ENCODE results near the gene CD180. TPM values are rescaled to one million over a fixed set of nuclear protein-coding genes. Genes with fewer than 3 reads are reported as not detected.

The CD180 gene
- total RNA-seq, 4 donors from 2014 or later: 1.2 to 9.2 (median 2.5) TPM

DNA sequence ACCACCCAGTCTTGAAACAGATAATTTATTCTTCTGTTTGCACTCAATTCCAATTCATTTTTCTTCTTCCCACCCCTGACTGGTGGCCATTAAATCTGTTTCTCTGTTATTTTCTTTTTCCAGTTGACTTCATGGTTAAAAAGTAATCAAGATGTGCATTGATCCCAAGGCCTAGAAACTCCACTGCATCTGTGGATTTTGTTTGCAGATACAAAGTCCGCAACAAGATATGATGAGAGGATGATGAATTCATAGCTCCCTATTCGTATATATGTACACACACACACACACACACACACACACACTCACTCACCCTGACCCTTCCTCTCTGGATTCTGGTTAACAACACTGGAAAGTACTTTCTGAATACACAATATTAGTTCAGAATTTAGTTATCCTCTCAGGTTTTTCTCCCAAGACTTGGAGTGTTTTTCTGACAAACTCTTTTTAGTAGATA lies 52.4 kb downstream of the CD180 start:
- no peak for ATAC-seq (ENCODE audit: low FRiP score)
- no peak for DNase-seq (ENCODE audit: low spot score)
- TF ChIP-seq CTCF (IDR thresholded peaks at IDR 0.05): no peak

DNA sequence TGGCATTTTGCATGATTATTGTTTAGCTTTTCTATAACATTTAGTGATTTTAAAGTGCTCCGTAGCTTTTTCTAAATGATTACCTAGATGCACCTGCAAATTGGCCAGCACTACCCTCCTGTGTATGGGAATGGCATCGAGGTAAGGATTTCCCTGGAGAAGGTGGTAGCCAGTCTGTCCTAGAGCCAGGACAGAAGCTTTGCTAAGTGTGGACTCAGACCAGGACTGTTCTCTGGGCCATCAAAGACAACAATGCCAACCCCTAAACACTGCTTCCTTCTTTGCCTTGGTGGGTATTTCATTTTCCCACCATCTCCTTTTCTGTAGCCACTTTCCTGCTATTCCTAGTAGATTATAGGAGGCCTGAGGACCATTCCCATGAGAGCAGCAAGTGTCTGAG lies 53.0 kb downstream of the CD180 start:
- ATAC-seq (ENCODE audit: low FRiP score): no peak
- DNase-seq (ENCODE audit: low spot score): no peak
- no peak for TF ChIP-seq CTCF (IDR thresholded peaks at IDR 0.05)

DNA sequence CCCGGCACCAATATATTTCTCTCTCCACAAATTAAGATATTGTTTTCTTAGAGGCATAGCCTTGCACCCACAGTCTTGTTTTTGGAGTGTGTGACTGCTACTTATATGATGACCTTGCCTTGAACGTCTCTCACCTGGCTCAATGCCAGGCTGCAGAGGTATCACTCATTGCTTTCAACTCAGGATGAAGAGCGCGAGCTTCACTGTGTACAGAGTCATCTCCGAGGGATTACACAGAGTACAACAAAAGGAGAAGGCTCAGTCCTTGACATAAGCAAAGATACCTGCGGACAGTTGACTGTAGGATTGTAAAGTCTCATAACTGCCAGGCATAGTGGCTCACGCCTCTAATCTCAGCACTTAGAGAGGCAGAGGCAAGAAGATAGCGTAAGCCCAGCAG lies 53.8 kb downstream of the CD180 start:
- ATAC-seq (ENCODE audit: low FRiP score) (no peak), DNase-seq (ENCODE audit: low spot score) (no peak)
- TF ChIP-seq CTCF (IDR thresholded peaks at IDR 0.05): no peak

DNA sequence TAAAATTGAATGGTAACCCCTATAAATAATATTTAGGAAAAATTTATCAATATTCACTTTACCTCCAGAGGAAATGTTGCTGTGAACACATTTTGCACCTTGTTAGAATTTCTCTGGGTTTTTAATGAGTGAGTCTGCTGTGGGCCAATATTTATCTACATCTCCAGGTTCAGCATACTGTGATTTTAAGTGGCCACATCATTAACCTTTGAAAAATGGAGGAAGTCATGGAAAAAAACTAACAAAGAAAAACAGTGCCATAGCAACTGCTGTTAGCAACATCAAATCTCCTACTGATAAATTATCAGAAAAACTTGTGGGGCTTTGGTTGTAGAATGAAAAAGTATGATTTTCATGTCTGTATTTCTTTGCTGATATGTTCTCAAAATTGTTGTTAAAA lies 55.0 kb downstream of the CD180 start:
- DNase-seq (ENCODE audit: low spot score) (no peak), ATAC-seq (ENCODE audit: low FRiP score) (no peak)
- no peak for TF ChIP-seq CTCF (IDR thresholded peaks at IDR 0.05)

DNA sequence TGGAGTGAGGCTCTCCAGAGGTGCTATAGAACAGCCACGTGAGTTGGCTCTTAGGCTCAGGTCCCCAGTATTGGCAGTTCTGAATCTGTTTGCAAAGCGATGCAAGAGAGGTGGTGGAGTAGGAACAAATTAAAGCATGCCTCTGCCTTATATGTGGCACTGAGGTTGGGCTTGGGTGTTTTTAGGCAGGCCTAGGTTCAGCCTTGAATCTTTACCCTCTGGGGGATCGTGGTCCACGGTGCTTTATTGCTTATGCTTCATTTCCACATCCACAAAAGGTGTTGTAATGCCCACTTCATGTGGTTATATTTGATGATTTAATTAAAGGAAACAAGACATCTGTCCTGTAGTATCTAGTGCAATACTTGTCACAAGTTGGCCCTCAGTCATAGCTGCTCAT lies 56.2 kb downstream of the CD180 start:
- no peak for ATAC-seq (ENCODE audit: low FRiP score)
- no peak for DNase-seq (ENCODE audit: low spot score)
- no peak for TF ChIP-seq CTCF (IDR thresholded peaks at IDR 0.05)

- ATAC-seq (ENCODE audit: low FRiP score) (no peak), DNase-seq (ENCODE audit: low spot score) (no peak)
- no peak for TF ChIP-seq CTCF (IDR thresholded peaks at IDR 0.05)
Measured at GRCh38 chr5:67139030-67139429, 57.6 kb downstream of the CD180 start.

DNA sequence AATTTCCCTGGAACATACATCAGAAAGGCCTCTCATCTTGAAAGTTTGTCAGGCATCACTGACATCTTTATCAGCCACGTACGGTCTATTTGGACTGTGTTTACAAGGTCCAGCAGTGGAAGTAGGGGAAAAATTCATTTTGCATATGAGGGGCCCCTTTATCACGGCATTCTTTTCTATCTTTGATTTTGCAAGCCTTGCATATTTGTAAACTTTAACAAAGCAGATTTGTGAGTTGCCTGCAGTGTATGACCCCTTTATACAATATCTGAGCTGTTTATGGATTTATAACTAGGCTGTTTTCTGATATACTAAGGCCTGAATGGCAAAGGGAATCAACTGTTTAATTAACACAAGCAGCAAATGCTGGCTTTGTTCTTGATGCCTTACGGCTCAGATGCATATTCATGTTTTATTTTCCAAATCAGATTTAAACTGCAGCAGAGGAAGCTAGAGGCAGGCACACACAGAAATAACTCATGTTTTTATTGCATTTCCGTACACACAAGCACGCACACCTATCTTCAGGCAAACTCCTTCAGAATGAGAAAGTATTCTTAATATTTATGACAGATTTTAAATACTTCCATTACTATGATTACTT lies 61.1 kb downstream of the CD180 start:
- ATAC-seq (ENCODE audit: low FRiP score) (no peak), DNase-seq (ENCODE audit: low spot score) (no peak)
- TF ChIP-seq CTCF (IDR thresholded peaks at IDR 0.05): no peak
